Measurements from ENCODE around the gene CLSTN2.

Gene CLSTN2

GRCh38 chr3:140018556-140018955 is 83.6 kb downstream of the CLSTN2 start:
- H3K4me1 ChIP-seq (ENCODE audit: control insufficient read depth, insufficient read depth, low read length): no peaks in the 10 kb centered on the region
- no peak for DNase-seq (ENCODE audit: low read depth, low spot score)
- no peaks in the 10 kb centered on the region for H3K27me3 ChIP-seq (ENCODE audit: control insufficient read depth, insufficient read depth, low read length)
- no peak overlapping the region for H3K27ac ChIP-seq (ENCODE audit: low read length)
- no CpG with 5 or more reads among the region's 2 CpGs for WGBS (ENCODE audit: insufficient coverage, insufficient read length)
- H3K9me3 ChIP-seq (ENCODE audit: control insufficient read depth, insufficient read depth, low read length): no peaks in the 10 kb centered on the region
- no peaks in the 10 kb centered on the region for H3K36me3 ChIP-seq (ENCODE audit: control insufficient read depth, insufficient read depth, low read length)
- no peak overlapping the region for H3K4me3 ChIP-seq (ENCODE audit: low read length)

DNA sequence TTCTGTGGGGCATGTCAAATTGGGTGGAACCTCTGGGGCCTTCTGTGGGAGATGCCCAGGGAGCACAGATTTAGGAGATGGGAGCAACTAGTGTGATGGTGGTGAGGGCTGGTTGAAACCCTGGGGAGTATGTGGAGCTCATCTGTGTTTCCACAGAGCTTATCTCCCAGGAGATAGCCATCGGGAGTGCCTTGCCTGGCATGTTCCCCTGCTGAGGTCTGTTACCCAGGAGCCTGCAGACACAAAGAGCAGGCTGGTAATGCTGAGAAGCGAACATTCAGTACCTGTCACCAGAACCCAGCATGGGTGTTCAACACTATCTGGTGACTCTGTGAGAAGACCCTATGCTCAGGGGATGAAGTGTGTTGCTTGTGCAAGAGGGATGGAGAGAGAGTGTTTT is 85.0 kb downstream of the CLSTN2 start:
- Histone ChIP-seq H3K27ac (ENCODE audit: low read length) (no peak overlapping the region), H3K4me1 (ENCODE audit: control insufficient read depth, insufficient read depth, low read length) (no peaks in the 10 kb centered on the region), H3K36me3 (ENCODE audit: control insufficient read depth, insufficient read depth, low read length) (no peaks in the 10 kb centered on the region), H3K9me3 (ENCODE audit: control insufficient read depth, insufficient read depth, low read length) (no peaks in the 10 kb centered on the region), H3K4me3 (ENCODE audit: low read length) (no peak overlapping the region), H3K27me3 (ENCODE audit: control insufficient read depth, insufficient read depth, low read length) (no peaks in the 10 kb centered on the region)
- DNase-seq (ENCODE audit: low read depth, low spot score): no peak
- no CpG with 5 or more reads among the region's 2 CpGs for WGBS (ENCODE audit: insufficient coverage, insufficient read length)

- WGBS (ENCODE audit: insufficient coverage, insufficient read length): no CpG with 5 or more reads among the region's 7 CpGs
- H3K4me3 ChIP-seq (ENCODE audit: low read length): no peak overlapping the region
- H3K27ac ChIP-seq (ENCODE audit: low read length): no peak overlapping the region
- H3K27me3 ChIP-seq (ENCODE audit: control insufficient read depth, insufficient read depth, low read length): no peaks in the 10 kb centered on the region
- H3K4me1 ChIP-seq (ENCODE audit: control insufficient read depth, insufficient read depth, low read length): no peaks in the 10 kb centered on the region
- no peaks in the 10 kb centered on the region for H3K9me3 ChIP-seq (ENCODE audit: control insufficient read depth, insufficient read depth, low read length)
- DNase-seq (ENCODE audit: low read depth, low spot score): no peak
- no peaks in the 10 kb centered on the region for H3K36me3 ChIP-seq (ENCODE audit: control insufficient read depth, insufficient read depth, low read length)
These were observed 85.6 kb downstream of the CLSTN2 start for GRCh38 chr3:140020541-140020940.

DNA sequence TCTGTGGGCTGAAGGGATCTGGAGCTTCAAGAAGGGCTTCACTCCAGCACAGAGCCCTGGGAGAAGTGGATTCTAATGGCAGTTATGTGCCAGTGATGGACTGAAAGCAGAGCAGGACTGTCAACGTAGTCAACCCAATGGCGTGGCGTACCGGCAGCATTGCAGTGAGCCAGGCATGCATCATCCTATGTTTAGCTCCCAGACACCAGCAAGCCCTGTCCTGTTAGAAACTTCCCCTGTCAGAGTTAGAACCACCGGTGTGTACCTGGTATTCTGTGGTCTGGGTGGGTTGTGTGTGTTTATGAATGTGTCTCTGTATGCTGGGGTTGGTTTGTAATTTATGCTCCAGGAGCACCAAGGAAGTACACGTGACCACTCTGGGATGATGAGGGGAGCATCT is 86.3 kb downstream of the CLSTN2 start:
- no peak overlapping the region for H3K27ac ChIP-seq (ENCODE audit: low read length)
- H3K27me3 ChIP-seq (ENCODE audit: control insufficient read depth, insufficient read depth, low read length): no peaks in the 10 kb centered on the region
- H3K36me3 ChIP-seq (ENCODE audit: control insufficient read depth, insufficient read depth, low read length): no peaks in the 10 kb centered on the region
- H3K9me3 ChIP-seq (ENCODE audit: control insufficient read depth, insufficient read depth, low read length): no peaks in the 10 kb centered on the region
- DNase-seq (ENCODE audit: low read depth, low spot score): no peak
- H3K4me3 ChIP-seq (ENCODE audit: low read length): no peak overlapping the region
- no CpG with 5 or more reads among the region's 6 CpGs for WGBS (ENCODE audit: insufficient coverage, insufficient read length)
- no peaks in the 10 kb centered on the region for H3K4me1 ChIP-seq (ENCODE audit: control insufficient read depth, insufficient read depth, low read length)

GRCh38 chr3:140022066-140022770 is 87.2 kb downstream of the CLSTN2 start:
- WGBS (ENCODE audit: insufficient coverage, insufficient read length): no CpG with 5 or more reads among the region's 5 CpGs

DNA sequence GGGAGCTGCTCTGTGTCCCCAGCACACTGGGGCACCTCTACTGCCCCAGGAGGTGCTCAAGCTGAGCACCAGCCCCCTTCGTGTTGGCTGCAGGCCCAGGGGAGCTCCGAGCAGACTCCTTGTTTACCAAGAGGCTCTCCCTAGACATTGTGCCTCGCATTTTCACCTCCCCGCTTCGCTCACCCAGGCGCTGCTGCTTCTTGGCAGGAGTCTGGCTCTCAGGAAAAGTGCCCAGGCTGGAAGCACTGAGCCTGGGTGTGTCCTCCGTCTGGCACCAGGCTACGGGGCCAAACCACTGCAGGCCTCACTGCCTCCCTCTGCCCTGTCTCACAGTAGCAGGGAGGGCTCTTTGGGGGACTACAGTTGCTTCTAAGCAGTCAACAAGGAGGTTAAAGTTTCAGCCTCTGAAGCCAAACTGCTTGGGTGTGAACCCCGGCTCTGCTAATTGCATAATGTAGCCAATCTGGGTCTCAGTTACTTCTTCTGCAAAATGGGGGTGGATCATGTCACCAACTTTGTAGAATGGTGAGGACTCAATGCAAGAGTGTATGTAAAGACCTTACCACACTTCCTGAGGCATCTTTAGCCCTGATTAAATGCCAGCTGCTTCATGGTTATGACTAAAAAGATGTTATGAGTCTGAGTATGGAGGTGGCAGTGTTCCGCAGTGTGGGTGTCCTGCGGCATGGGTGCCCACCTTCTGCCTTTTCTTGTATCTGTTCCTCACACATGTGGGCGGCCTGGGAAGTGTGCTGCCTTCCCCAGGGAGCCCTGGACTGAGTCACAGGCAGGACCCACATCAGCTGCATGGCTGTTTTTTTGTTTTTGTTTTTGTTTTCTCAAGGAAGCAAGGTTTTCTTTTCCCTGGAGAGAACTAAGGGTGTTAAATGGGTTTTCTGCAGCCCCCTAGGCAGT is 88.9 kb downstream of the CLSTN2 start:
- Histone ChIP-seq H3K36me3 (ENCODE audit: control insufficient read depth, insufficient read depth, low read length) (no peaks in the 10 kb centered on the region), H3K9me3 (ENCODE audit: control insufficient read depth, insufficient read depth, low read length) (no peaks in the 10 kb centered on the region), H3K4me1 (ENCODE audit: control insufficient read depth, insufficient read depth, low read length) (no peaks in the 10 kb centered on the region), H3K27me3 (ENCODE audit: control insufficient read depth, insufficient read depth, low read length) (no peaks in the 10 kb centered on the region), H3K27ac (ENCODE audit: low read length) (no peak overlapping the region), H3K4me3 (ENCODE audit: low read length) (no peak overlapping the region)
- DNase-seq (ENCODE audit: low read depth, low spot score): no peak
- WGBS (ENCODE audit: insufficient coverage, insufficient read length): no CpG with 5 or more reads among the region's 12 CpGs

More at GRCh38 chr3:140022066-140022770, 87.2 kb downstream of the CLSTN2 start:
- DNase-seq (ENCODE audit: low read depth, low spot score): no peak
- H3K27me3 ChIP-seq (ENCODE audit: control insufficient read depth, insufficient read depth, low read length): no peaks in the 10 kb centered on the region
- H3K4me1 ChIP-seq (ENCODE audit: control insufficient read depth, insufficient read depth, low read length): no peaks in the 10 kb centered on the region
- no peak overlapping the region for H3K4me3 ChIP-seq (ENCODE audit: low read length)
- no peaks in the 10 kb centered on the region for H3K9me3 ChIP-seq (ENCODE audit: control insufficient read depth, insufficient read depth, low read length)
- no peaks in the 10 kb centered on the region for H3K36me3 ChIP-seq (ENCODE audit: control insufficient read depth, insufficient read depth, low read length)
- no peak overlapping the region for H3K27ac ChIP-seq (ENCODE audit: low read length)

GRCh38 chr3:140031170-140031569 is 96.2 kb downstream of the CLSTN2 start:
- Histone ChIP-seq H3K36me3 (ENCODE audit: control insufficient read depth, insufficient read depth, low read length) (no peaks in the 10 kb centered on the region), H3K27me3 (ENCODE audit: control insufficient read depth, insufficient read depth, low read length) (no peaks in the 10 kb centered on the region), H3K4me1 (ENCODE audit: control insufficient read depth, insufficient read depth, low read length) (no peaks in the 10 kb centered on the region), H3K27ac (ENCODE audit: low read length) (no peak overlapping the region), H3K9me3 (ENCODE audit: control insufficient read depth, insufficient read depth, low read length) (no peaks in the 10 kb centered on the region), H3K4me3 (ENCODE audit: low read length) (no peak overlapping the region)
- no peak for DNase-seq (ENCODE audit: low read depth, low spot score)
- no CpG with 5 or more reads among the region's 4 CpGs for WGBS (ENCODE audit: insufficient coverage, insufficient read length)

- Histone ChIP-seq H3K27me3 (ENCODE audit: control insufficient read depth, insufficient read depth, low read length) (no peaks in the 10 kb centered on the region), H3K4me3 (ENCODE audit: low read length) (no peak overlapping the region), H3K9me3 (ENCODE audit: control insufficient read depth, insufficient read depth, low read length) (no peaks in the 10 kb centered on the region), H3K27ac (ENCODE audit: low read length) (no peak overlapping the region), H3K36me3 (ENCODE audit: control insufficient read depth, insufficient read depth, low read length) (no peaks in the 10 kb centered on the region), H3K4me1 (ENCODE audit: control insufficient read depth, insufficient read depth, low read length) (no peaks in the 10 kb centered on the region)
- no peak for DNase-seq (ENCODE audit: low read depth, low spot score)
These were observed 99.1 kb downstream of the CLSTN2 start for GRCh38 chr3:140034058-140034457.

DNA sequence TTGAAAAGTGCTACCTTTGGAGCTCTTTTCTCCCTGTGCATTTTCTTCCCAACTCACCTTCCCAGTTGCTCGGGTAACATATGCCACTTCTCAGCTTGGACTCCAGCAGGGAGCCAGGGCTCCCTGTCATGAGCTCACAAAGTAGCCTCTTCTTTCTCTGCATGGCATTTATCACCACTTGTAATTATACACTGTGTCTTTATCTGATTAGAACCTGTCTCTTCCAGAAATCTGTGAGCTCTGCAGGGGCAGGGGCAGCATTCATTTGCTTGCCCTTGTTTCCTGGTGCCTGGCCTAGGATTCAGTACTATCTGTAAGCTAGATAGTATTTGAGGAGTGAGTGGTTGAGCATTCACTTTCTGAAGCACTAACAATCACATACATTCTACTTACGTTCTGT is 100.9 kb downstream of the CLSTN2 start:
- H3K9me3 ChIP-seq (ENCODE audit: control insufficient read depth, insufficient read depth, low read length): no peaks in the 10 kb centered on the region
- H3K4me3 ChIP-seq (ENCODE audit: low read length): no peak overlapping the region
- no peak overlapping the region for H3K27ac ChIP-seq (ENCODE audit: low read length)
- no CpG with 5 or more reads among the region's 2 CpGs for WGBS (ENCODE audit: insufficient coverage, insufficient read length)
- H3K27me3 ChIP-seq (ENCODE audit: control insufficient read depth, insufficient read depth, low read length): no peaks in the 10 kb centered on the region
- H3K36me3 ChIP-seq (ENCODE audit: control insufficient read depth, insufficient read depth, low read length): no peaks in the 10 kb centered on the region
- H3K4me1 ChIP-seq (ENCODE audit: control insufficient read depth, insufficient read depth, low read length): no peaks in the 10 kb centered on the region
- DNase-seq (ENCODE audit: low read depth, low spot score): no peak

DNA sequence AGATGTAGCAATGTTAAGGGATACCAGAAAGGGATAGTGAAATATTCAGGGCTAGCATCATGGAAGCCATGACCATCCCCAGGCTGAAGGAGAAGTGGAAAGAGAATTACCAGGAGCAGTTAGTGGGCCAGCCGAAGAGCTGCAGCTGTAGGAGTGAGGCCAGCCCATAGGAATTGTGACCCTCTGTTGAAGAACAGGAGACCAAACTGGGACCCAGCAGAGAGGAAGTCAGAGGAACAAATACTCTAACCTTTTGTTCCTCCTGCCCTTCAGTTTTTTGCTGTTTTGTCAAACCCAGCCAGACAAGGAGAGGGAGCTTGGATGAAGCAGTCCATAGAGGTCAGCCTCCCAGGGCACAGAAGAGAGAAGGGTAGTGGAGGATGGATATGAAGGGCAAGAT is 115.4 kb downstream of the CLSTN2 start:
- no peak overlapping the region for H3K27ac ChIP-seq (ENCODE audit: low read length)
- DNase-seq (ENCODE audit: low read depth, low spot score): no peak
- H3K4me3 ChIP-seq (ENCODE audit: low read length): no peak overlapping the region
- H3K27me3 ChIP-seq (ENCODE audit: control insufficient read depth, insufficient read depth, low read length): no peaks in the 10 kb centered on the region
- H3K9me3 ChIP-seq (ENCODE audit: control insufficient read depth, insufficient read depth, low read length): no peaks in the 10 kb centered on the region
- no CpG with 5 or more reads among the region's 1 CpG for WGBS (ENCODE audit: insufficient coverage, insufficient read length)
- H3K4me1 ChIP-seq (ENCODE audit: control insufficient read depth, insufficient read depth, low read length): 0 out of 2 replicates have a peak, but pooled peaks cover 3% of the 10 kb centered on the region
- no peaks in the 10 kb centered on the region for H3K36me3 ChIP-seq (ENCODE audit: control insufficient read depth, insufficient read depth, low read length)

All from iPS DF 6.9 (cell line).